Mononuclear cell (primary cell): ENCODE results near the gene CPN2. TPM values are rescaled to one million over a fixed set of nuclear protein-coding genes. Genes with fewer than 3 reads are reported as not detected.

Experiments used
- H3K27me3 ChIP-seq: 2 replicates; pipeline ENCODE4 v1.6.0; 2011; ENCODE audit warnings: low read length, control low read depth; ENCODE audit not compliant: insufficient read depth
- H3K4me1 ChIP-seq: 2 replicates; pipeline ENCODE4 v1.5.1; 2011; ENCODE audit warnings: mild to moderate bottlenecking, low read length, control low read depth; ENCODE audit not compliant: insufficient read depth
- H3K4me3 ChIP-seq: 2 replicates; pipeline ENCODE4 v1.5.1; 2011; ENCODE audit warnings: mild to moderate bottlenecking, low read length, moderate library complexity
- H3K9me3 ChIP-seq: 2 replicates; pipeline ENCODE4 v1.5.1; 2011; ENCODE audit warnings: low read depth, mild to moderate bottlenecking, control low read depth, low read length
- total RNA-seq: library from RNA; depleted of rRNA; stranded (reverse); fragments of >200 nt; gene quantifications from one replicate; pipeline ENCODE4 v1.2.3, GENCODE V29; 2012

The CPN2 gene
- total RNA-seq, 1 donor, result not detected

- Histone ChIP-seq H3K4me3 (no peak overlapping the region), H3K9me3 (no peaks in the 10 kb centered on the region), H3K4me1 (peaks cover 9% of the 10 kb centered on the region), H3K27me3 (peaks cover 13% of the 10 kb centered on the region)
Observed at GRCh38 chr3:194321693-194322640, 29.2 kb downstream of the CPN2 start.

- H3K9me3 ChIP-seq, result no peaks in the 10 kb centered on the region
- H3K4me1 ChIP-seq, result peaks cover 13% of the 10 kb centered on the region
- peaks cover 24% of the 10 kb centered on the region for H3K27me3 ChIP-seq
- H3K4me3 ChIP-seq, result no peak overlapping the region
Observed at GRCh38 chr3:194320744-194321243, 30.3 kb downstream of the CPN2 start.

GRCh38 chr3:194320100-194320499, 31.0 kb downstream of the CPN2 start:
- H3K27me3 ChIP-seq, result peaks cover 27% of the 10 kb centered on the region
- H3K4me1 ChIP-seq, result peaks cover 20% of the 10 kb centered on the region
- no peak overlapping the region for H3K4me3 ChIP-seq
- H3K9me3 ChIP-seq, result no peaks in the 10 kb centered on the region

- Histone ChIP-seq H3K4me1 (peaks cover 13% of the 10 kb centered on the region), H3K4me3 (no peak overlapping the region), H3K9me3 (no peaks in the 10 kb centered on the region), H3K27me3 (peaks cover 42% of the 10 kb centered on the region)
Observed at GRCh38 chr3:194318511-194319161, 32.5 kb downstream of the CPN2 start.

DNA sequence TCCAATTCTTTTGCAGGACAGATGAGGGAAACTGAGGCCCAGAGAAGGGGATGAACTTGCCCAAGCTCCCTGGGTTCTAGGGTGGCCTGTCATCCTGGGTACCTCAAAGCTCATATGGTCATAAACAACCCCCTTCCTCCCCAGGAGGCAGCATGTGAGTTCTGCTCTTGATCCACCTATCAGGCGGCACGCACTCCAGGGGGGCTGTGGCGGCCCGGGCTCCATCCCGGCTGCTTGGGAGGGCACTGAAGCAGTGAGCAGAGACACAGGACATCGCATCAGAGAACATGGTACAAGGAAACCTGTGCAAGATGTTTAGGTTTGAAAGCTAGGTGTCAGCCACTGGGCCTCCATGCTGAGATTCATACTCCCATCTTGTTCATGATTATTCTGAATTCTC, 34.2 kb downstream of the CPN2 start:
- peaks cover 54% of the 10 kb centered on the region for H3K27me3 ChIP-seq
- H3K4me1 ChIP-seq, result peaks cover 13% of the 10 kb centered on the region
- no peaks in the 10 kb centered on the region for H3K9me3 ChIP-seq
- no peak overlapping the region for H3K4me3 ChIP-seq

DNA sequence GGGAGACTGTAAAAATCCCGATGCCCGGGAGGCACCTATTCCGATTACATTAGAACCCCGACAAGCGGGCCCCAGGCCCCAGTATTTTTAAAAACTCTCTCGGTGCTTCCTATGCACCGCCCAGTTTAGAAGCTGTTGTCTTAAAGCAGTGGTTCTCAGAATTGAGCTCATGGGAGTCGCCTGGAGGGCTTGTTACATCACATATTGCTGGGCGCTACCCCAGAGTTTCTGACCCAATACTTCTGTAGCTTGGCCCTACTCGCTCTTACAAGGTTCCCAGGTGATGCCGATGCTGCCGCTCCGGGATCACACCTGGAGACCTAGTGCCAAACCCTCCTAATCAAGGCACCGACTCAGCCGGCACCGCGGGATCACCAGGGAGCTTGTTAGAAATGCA, 35.2 kb downstream of the CPN2 start:
- Histone ChIP-seq H3K9me3 (no peaks in the 10 kb centered on the region), H3K4me1 (peaks cover 13% of the 10 kb centered on the region), H3K27me3 (peaks cover 58% of the 10 kb centered on the region), H3K4me3 (no peak overlapping the region)

GRCh38 chr3:194315088-194315964, 35.8 kb downstream of the CPN2 start:
- H3K9me3 ChIP-seq, result no peaks in the 10 kb centered on the region
- peak overlapping the region; percentile 29 for H3K4me3 ChIP-seq
- H3K4me1 ChIP-seq, result peaks cover 13% of the 10 kb centered on the region
- H3K27me3 ChIP-seq, result peaks cover 58% of the 10 kb centered on the region

- H3K4me1 ChIP-seq, result peaks cover 13% of the 10 kb centered on the region
- H3K9me3 ChIP-seq, result no peaks in the 10 kb centered on the region
- H3K27me3 ChIP-seq, result peaks cover 58% of the 10 kb centered on the region
- H3K4me3 ChIP-seq, result no peak overlapping the region
Observed at GRCh38 chr3:194314388-194315068, 36.6 kb downstream of the CPN2 start.

DNA sequence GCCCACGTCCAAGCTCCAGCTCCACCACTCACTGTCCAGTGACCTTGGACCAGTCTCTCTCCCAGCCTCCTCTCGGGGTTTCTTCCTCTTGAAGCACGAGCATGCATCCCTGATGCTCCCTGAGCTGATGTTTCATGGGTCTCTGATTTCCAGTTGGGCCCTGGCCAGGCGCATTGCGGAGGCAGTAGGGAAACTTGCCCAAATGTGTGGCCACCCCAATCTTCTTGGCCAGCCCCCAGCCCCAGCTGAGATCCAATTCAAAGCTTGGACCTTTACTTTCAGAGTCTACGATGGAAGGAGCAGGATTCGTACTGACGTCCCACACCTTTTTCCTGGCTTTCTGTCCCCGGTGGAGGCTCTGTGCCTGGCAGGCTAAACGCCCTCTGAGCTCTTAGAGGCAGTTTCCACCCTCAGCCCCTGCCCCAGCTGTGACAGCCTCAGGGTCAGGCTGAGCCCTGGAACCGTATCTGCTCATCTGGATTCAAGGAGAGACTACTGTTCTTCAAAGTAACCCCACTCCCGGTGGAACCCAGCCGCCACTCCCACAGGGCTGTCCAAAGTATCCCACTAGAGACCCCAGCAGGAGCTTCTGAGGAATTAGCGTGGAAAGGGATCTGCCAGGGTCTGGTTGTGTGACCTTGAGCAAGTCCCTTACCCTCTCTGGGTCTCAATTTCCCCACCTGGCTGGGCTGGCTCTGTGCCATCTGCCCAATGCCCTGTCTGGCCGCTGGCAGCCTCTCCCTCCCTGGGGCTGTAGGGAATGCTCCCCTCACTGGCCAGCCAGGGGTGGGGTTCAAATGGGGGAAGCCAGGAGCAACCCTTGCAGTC, 37.4 kb downstream of the CPN2 start:
- Histone ChIP-seq H3K4me3 (no peak overlapping the region), H3K4me1 (peaks cover 18% of the 10 kb centered on the region), H3K9me3 (no peaks in the 10 kb centered on the region), H3K27me3 (peaks cover 58% of the 10 kb centered on the region)

DNA sequence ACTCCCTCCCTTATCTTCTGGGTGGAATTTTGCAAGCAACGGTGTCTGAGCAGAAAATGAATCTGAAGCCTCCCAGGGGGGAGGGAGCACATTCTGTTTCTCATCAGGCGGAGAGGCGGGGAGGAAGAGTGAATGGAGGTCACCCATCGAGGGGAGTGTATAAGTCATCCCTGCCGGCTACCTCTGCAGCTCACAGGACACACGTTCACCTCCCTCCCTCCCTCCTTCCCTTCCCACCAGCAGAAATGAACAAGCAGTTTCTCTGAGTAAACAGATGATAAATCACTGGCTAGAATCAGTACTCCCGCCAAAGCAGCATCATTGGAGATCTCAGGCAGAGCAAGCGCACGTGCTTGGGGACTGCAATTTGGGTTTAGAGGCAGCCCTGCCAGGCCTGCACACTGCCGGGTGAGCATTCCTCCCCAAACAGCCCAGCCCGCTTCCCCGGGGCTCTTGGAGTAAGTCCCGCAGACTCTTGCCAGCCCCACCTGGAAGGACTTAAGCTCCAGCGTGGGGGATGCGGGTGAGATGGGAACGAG, 38.3 kb downstream of the CPN2 start:
- Histone ChIP-seq H3K4me1 (peaks cover 25% of the 10 kb centered on the region), H3K4me3 (no peak overlapping the region), H3K27me3 (peaks cover 53% of the 10 kb centered on the region)

GRCh38 chr3:194312186-194312742, 38.9 kb downstream of the CPN2 start:
- Histone ChIP-seq H3K4me3 (no peak overlapping the region), H3K4me1 (peaks cover 31% of the 10 kb centered on the region), H3K9me3 (no peaks in the 10 kb centered on the region), H3K27me3 (peaks cover 51% of the 10 kb centered on the region)

More for the DNA sequence above, 38.3 kb downstream of the CPN2 start:
- H3K9me3 ChIP-seq, result no peaks in the 10 kb centered on the region

DNA sequence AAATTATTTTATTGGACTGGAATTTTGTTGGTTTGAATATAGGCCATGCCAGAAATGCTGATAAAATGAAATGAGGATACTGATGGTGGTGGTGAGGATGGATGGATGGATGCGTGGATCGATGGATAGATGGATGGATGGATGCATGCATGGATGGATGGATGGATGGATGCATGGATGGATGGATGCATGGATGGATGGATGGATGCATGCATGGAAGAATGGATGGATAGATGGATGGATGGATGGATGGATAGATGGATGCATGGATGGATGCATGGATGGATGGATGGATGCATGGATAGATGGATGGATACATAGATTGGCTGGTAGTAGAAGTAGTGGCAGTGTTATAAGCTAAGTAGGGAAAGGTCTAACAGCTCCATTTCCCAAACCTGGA, 40.1 kb downstream of the CPN2 start:
- Histone ChIP-seq H3K4me3 (no peak overlapping the region), H3K9me3 (no peaks in the 10 kb centered on the region), H3K4me1 (peaks cover 39% of the 10 kb centered on the region), H3K27me3 (peaks cover 49% of the 10 kb centered on the region)
